Measurements from ENCODE around the gene TBL1X. TPM values are rescaled to one million over a fixed set of nuclear protein-coding genes. Genes with fewer than 3 reads are reported as not detected.
A peak's percentile ranks its signal among the peaks of the same experiment; 100 is the strongest.

The TBL1X gene
- total and polyA plus RNA-seq, 10 of the 15 experiments (the other 5 are each of a cell fraction or from before 2014, with no cell fraction given) = 4.4 to 26.3 (median 10.6) TPM

GRCh38 chrX:9501362-9501761 is 36.5 kb downstream of the TBL1X start:
- FAIRE-seq (no peak), ATAC-seq (no peak; the same call in 2 of the 3 replicates), DNase-seq (ENCODE audit: low read depth, low spot score) (no peak)
- Histone ChIP-seq H3K9ac (ENCODE audit: control insufficient read depth, insufficient read depth, low read length) (no peak overlapping the region), H3K4me2 (ENCODE audit: control insufficient read depth, insufficient read depth) (no peak overlapping the region), H3K9me3 (replicated peaks; ENCODE audit: control insufficient read depth, insufficient read depth, low read length) (no peaks in the 10 kb centered on the region; the same call in 2 of the 3 replicates), H2AFZ (ENCODE audit: control insufficient read depth, low read depth, low read length) (no peak overlapping the region), H3K4me1 (ENCODE audit: control insufficient read depth, insufficient read depth, low read length) (no peaks in the 10 kb centered on the region), H4K20me1 (ENCODE audit: control insufficient read depth, insufficient read depth) (no peaks in the 10 kb centered on the region), H3K79me2 (ENCODE audit: control insufficient read depth, insufficient read depth, low read length) (no peaks in the 10 kb centered on the region), H3K27me3 (replicated peaks in 1 of 2; ENCODE audit: control insufficient read depth in 2 of 2, insufficient read depth in 2 of 2, low read length in 1 of 2) (no peaks in the 10 kb centered on the region), H3K27ac (ENCODE audit: control insufficient read depth, insufficient read depth) (no peak overlapping the region), H3K4me3 (no peak overlapping the region), H3K36me3 (ENCODE audit: control insufficient read depth in 2 of 2, insufficient read depth in 2 of 2, low read length in 1 of 2) (peaks cover 0 to 3% of the 10 kb centered on the region in 2 experiments; a peak in 2 of 4 replicates)
- ChIA-PET SMC1A (ENCODE audit: uncharacterized antibody, unreplicated experiment) (no interaction called here), POLR2A (no interaction called here), CTCF (no interaction called here), RAD21 (ENCODE audit: unreplicated experiment) (no interaction called here)
- 57% methylated on average over 2 of the region's 2 CpGs for WGBS (ENCODE audit: insufficient coverage, insufficient replicate concordance, low lambda C conversion rate, missing lambda C conversion rate)
- in situ Hi-C loops (cut with MboI) = no loop called here
- no TSS peak for BruUV-seq (replicated peaks)
- intact Hi-C loops (cut with micrococcal nuclease; ENCODE audit: unreplicated experiment) = no loop called here
- TF ChIP-seq EZH2 (IDR thresholded peaks at IDR 0.05; ENCODE audit: borderline replicate concordance, control insufficient read depth, low read depth, low read length) = no peak
- TF ChIP-seq, protein P1, sequence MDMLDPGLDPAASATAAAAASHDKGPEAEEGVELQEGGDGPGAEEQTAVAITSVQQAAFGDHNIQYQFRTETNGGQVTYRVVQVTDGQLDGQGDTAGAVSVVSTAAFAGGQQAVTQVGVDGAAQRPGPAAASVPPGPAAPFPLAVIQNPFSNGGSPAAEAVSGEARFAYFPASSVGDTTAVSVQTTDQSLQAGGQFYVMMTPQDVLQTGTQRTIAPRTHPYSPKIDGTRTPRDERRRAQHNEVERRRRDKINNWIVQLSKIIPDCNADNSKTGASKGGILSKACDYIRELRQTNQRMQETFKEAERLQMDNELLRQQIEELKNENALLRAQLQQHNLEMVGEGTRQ (IDR thresholded peaks at IDR 0.05; ENCODE audit: borderline replicate concordance, low read depth, low read length) = no peak
- TF ChIP-seq RAD21 (IDR thresholded peaks at IDR 0.05; ENCODE audit: insufficient read depth, low read depth, low read length) = peak; percentile 16; the same call in 1 of the 2 replicates
- no peak for TF ChIP-seq CREB1 (IDR thresholded peaks at IDR 0.05; ENCODE audit: low read depth)
- TF ChIP-seq POU2F2 (IDR thresholded peaks at IDR 0.05; ENCODE audit: borderline replicate concordance, low read depth, low read length) = no peak
- no peak for TF ChIP-seq KAT2A (conservative IDR thresholded peaks at IDR 0.05; ENCODE audit: control insufficient read depth, low read depth, low read length)

GRCh38 chrX:9503261-9503660 is 38.4 kb downstream of the TBL1X start:
- Histone ChIP-seq H3K27me3 (replicated peaks in 1 of 2; ENCODE audit: control insufficient read depth in 2 of 2, insufficient read depth in 2 of 2, low read length in 1 of 2) (no peaks in the 10 kb centered on the region), H3K4me3 (no peak overlapping the region), H2AFZ (ENCODE audit: control insufficient read depth, low read depth, low read length) (no peak overlapping the region), H3K79me2 (ENCODE audit: control insufficient read depth, insufficient read depth, low read length) (no peaks in the 10 kb centered on the region), H3K4me1 (ENCODE audit: control insufficient read depth, insufficient read depth, low read length) (no peaks in the 10 kb centered on the region), H3K9me3 (replicated peaks; ENCODE audit: control insufficient read depth, insufficient read depth, low read length) (no peaks in the 10 kb centered on the region; the same call in 2 of the 3 replicates), H3K4me2 (ENCODE audit: control insufficient read depth, insufficient read depth) (no peak overlapping the region), H3K36me3 (ENCODE audit: control insufficient read depth in 2 of 2, insufficient read depth in 2 of 2, low read length in 1 of 2) (peaks cover 0 to 3% of the 10 kb centered on the region in 2 experiments; a peak in 2 of 4 replicates), H4K20me1 (ENCODE audit: control insufficient read depth, insufficient read depth) (no peaks in the 10 kb centered on the region), H3K9ac (ENCODE audit: control insufficient read depth, insufficient read depth, low read length) (no peak overlapping the region), H3K27ac (ENCODE audit: control insufficient read depth, insufficient read depth) (no peak overlapping the region)
- RAD21 ChIA-PET (ENCODE audit: unreplicated experiment) = no interaction called here
- ATAC-seq (no peak), DNase-seq (ENCODE audit: low read depth, low spot score) (no peak), FAIRE-seq (no peak)
- intact Hi-C loops (cut with micrococcal nuclease; ENCODE audit: unreplicated experiment) = no loop called here
- 40% methylated on average over 8 of the region's 8 CpGs for WGBS (ENCODE audit: insufficient coverage, insufficient replicate concordance, low lambda C conversion rate, missing lambda C conversion rate)
- in situ Hi-C loops (cut with MboI) = no loop called here
- CTCF ChIA-PET = interaction anchor here (0.6 kb wide), 1 partner anchor 56 kb away, joined by 3 read pairs; no protein-coding TSS in a partner anchor
- TF ChIP-seq RB1 (IDR thresholded peaks at IDR 0.05; ENCODE audit: borderline replicate concordance) (no peak), RFX5 (IDR thresholded peaks at IDR 0.05; ENCODE audit: low read depth, low read length) (no peak), POLR2A (IDR thresholded peaks at IDR 0.05; ENCODE audit: low read depth, low read length) (no peak), YY1 (IDR thresholded peaks at IDR 0.05; ENCODE audit: low read depth, low read length) (no peak), RUNX3 (IDR thresholded peaks at IDR 0.05; ENCODE audit: low read length) (no peak)
- TF ChIP-seq, protein P2, sequence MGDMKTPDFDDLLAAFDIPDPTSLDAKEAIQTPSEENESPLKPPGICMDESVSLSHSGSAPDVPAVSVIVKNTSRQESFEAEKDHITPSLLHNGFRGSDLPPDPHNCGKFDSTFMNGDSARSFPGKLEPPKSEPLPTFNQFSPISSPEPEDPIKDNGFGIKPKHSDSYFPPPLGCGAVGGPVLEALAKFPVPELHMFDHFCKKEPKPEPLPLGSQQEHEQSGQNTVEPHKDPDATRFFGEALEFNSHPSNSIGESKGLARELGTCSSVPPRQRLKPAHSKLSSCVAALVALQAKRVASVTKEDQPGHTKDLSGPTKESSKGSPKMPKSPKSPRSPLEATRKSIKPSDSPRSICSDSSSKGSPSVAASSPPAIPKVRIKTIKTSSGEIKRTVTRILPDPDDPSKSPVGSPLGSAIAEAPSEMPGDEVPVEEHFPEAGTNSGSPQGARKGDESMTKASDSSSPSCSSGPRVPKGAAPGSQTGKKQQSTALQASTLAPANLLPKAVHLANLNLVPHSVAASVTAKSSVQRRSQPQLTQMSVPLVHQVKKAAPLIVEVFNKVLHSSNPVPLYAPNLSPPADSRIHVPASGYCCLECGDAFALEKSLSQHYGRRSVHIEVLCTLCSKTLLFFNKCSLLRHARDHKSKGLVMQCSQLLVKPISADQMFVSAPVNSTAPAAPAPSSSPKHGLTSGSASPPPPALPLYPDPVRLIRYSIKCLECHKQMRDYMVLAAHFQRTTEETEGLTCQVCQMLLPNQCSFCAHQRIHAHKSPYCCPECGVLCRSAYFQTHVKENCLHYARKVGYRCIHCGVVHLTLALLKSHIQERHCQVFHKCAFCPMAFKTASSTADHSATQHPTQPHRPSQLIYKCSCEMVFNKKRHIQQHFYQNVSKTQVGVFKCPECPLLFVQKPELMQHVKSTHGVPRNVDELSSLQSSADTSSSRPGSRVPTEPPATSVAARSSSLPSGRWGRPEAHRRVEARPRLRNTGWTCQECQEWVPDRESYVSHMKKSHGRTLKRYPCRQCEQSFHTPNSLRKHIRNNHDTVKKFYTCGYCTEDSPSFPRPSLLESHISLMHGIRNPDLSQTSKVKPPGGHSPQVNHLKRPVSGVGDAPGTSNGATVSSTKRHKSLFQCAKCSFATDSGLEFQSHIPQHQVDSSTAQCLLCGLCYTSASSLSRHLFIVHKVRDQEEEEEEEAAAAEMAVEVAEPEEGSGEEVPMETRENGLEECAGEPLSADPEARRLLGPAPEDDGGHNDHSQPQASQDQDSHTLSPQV (IDR thresholded peaks at IDR 0.05) = no peak
- SMC1A ChIA-PET (ENCODE audit: uncharacterized antibody, unreplicated experiment) = no interaction called here
- no TSS peak for BruUV-seq (replicated peaks)
- POLR2A ChIA-PET = no interaction called here

All from GM12878 (cell line).